HepG2 (cell line): ENCODE results near the gene CD19. TPM values are rescaled to one million over a fixed set of nuclear protein-coding genes. Genes with fewer than 3 reads are reported as not detected.

ENCODE experiments used
- CCDC6 ChIP-seq: sonication (generic); formaldehyde crosslinking; IDR thresholded peaks from 2 replicates; pipeline ENCODE4 v1.8.1; 2022; ENCODE audit warnings: mild to moderate bottlenecking, missing genetic modification reagents, moderate library complexity
- GZF1 ChIP-seq: sonication (generic); formaldehyde crosslinking; IDR thresholded peaks from 2 replicates; pipeline ENCODE4 v1.5.1; 2020; ENCODE audit warnings: mild to moderate bottlenecking, missing genetic modification reagents
- HNF1A ChIP-seq, 2 experiments: sonication (generic) in 1 of 2; formaldehyde crosslinking in 1 of 2; IDR thresholded peaks; 2 replicates each; pipeline versions ENCODE4 v1.4.0 to v1.6.1; 2016 to 2020; ENCODE audit warnings: borderline replicate concordance in 1 of 2, low read depth in 1 of 2, mild to moderate bottlenecking in 1 of 2, missing genetic modification reagents in 1 of 2
- MED8 ChIP-seq: sonication (generic); formaldehyde crosslinking; IDR thresholded peaks from 2 replicates; pipeline ENCODE4 v1.8.1; 2023; ENCODE audit warnings: mild to moderate bottlenecking, missing genetic modification reagents; ENCODE audit not compliant: insufficient replicate concordance
- MIER3 ChIP-seq: IDR thresholded peaks from 2 replicates; pipeline ENCODE4 v1.6.1; 2016; ENCODE audit warnings: missing compliant biosample characterization, borderline replicate concordance
- NCOR1 ChIP-seq: fragments of 200-600 bp; sonication (generic); IDR thresholded peaks from 2 replicates; pipeline ENCODE4 v1.7.0; 2017; ENCODE audit warnings: antibody characterized with exemption, low read length, borderline replicate concordance
- PHB2 ChIP-seq: fragments of 450-650 bp; IDR thresholded peaks from 2 replicates; pipeline ENCODE4 v1.6.1; 2018; ENCODE audit not compliant: partially characterized antibody
- PPARG ChIP-seq: conservative IDR thresholded peaks from 2 replicates; pipeline ENCODE4 v1.6.1; 2016; ENCODE audit warnings: missing biosample characterization, missing genetic modification reagents
- RELA ChIP-seq: sonication (generic); formaldehyde crosslinking; IDR thresholded peaks from 2 replicates; pipeline ENCODE4 v1.4.0; 2020; ENCODE audit warnings: missing genetic modification reagents
- SALL1 ChIP-seq: sonication (generic); formaldehyde crosslinking; IDR thresholded peaks from 2 replicates; pipeline ENCODE4 v1.8.0; 2022; ENCODE audit warnings: mild to moderate bottlenecking, missing genetic modification reagents
- SIX4 ChIP-seq: sonication (generic); formaldehyde crosslinking; IDR thresholded peaks from 2 replicates; pipeline ENCODE4 v1.4.0; 2020; ENCODE audit warnings: missing genetic modification reagents
- ZKSCAN5 ChIP-seq: sonication (generic); formaldehyde crosslinking; IDR thresholded peaks from 2 replicates; pipeline ENCODE4 v1.5.1; 2020; ENCODE audit warnings: mild to moderate bottlenecking, missing genetic modification reagents
- ZKSCAN8 ChIP-seq: IDR thresholded peaks from 2 replicates; pipeline ENCODE4 v1.6.1; 2016; ENCODE audit warnings: borderline replicate concordance, missing genetic modification reagents, missing compliant biosample characterization
- ZNF143 ChIP-seq: sonication (generic); formaldehyde crosslinking; IDR thresholded peaks from 2 replicates; pipeline ENCODE4 v1.4.0; 2020; ENCODE audit warnings: missing genetic modification reagents
- ZNF292 ChIP-seq: sonication (generic); formaldehyde crosslinking; IDR thresholded peaks from 2 replicates; pipeline ENCODE4 v1.8.1; 2022; ENCODE audit warnings: mild to moderate bottlenecking, low read depth, missing genetic modification reagents, borderline replicate concordance
- ZNF3 ChIP-seq: IDR thresholded peaks from 2 replicates; pipeline ENCODE4 v1.7.0; 2017; ENCODE audit warnings: inconsistent platforms
- ZNF468 ChIP-seq: sonication (generic); formaldehyde crosslinking; IDR thresholded peaks from 2 replicates; pipeline ENCODE4 v1.8.0; 2022; ENCODE audit warnings: mild to moderate bottlenecking, moderate library complexity, missing genetic modification reagents
- ZNF567 ChIP-seq: sonication (generic); formaldehyde crosslinking; IDR thresholded peaks from 2 replicates; pipeline ENCODE4 v1.8.1; 2023; ENCODE audit warnings: mild to moderate bottlenecking, missing genetic modification reagents, borderline replicate concordance
- ZNF777 ChIP-seq: sonication (generic); formaldehyde crosslinking; IDR thresholded peaks from 2 replicates; pipeline ENCODE4 v1.4.0; 2020; ENCODE audit warnings: missing genetic modification reagents
- polyA plus RNA-seq, 8 experiments: library from polyadenylated mRNA; depleted of rRNA in 3 of 8; stranded (reverse) in 7 of 8; unstranded in 1 of 8; fragments of >200 nt; fragmentation: Illumina TruSeq in 4 of 8; extraction: Trizol in 4 of 8; gene quantifications; 2 replicates each; pipeline versions ENCODE4 v1.2.1 to v1.2.3, GENCODE V29; 2011 to 2016; ENCODE audit warnings: low read depth in 4 of 8, missing spikeins in 1 of 8, mixed read lengths in 1 of 8; ENCODE audit not compliant: insufficient read depth in 1 of 8
- total RNA-seq, 5 experiments: library from RNA; depleted of rRNA; stranded (reverse); fragments of >200 nt; fragmentation: Illumina TruSeq; extraction: Trizol; gene quantifications; 2 replicates each; pipeline ENCODE4 v1.2.3, GENCODE V29; 2016; ENCODE audit warnings: low read depth in 1 of 5
- TF ChIP-seq, protein P1 (sequence below): sonication (generic); formaldehyde crosslinking; IDR thresholded peaks from 2 replicates; pipeline ENCODE4 v1.4.0; 2020; ENCODE audit warnings: missing genetic modification reagents
- TF ChIP-seq, protein P2 (sequence below): sonication (generic); formaldehyde crosslinking; IDR thresholded peaks from 2 replicates; pipeline ENCODE4 v1.5.0; 2020; ENCODE audit warnings: mild to moderate bottlenecking, missing genetic modification reagents, borderline replicate concordance
- TF ChIP-seq, protein P3 (sequence below): fragments of 450-650 bp; IDR thresholded peaks from 2 replicates; pipeline ENCODE4 v1.6.1; 2016

The CD19 gene
- total and polyA plus RNA-seq, 2 of the 13 experiments (the other 11 are each of a cell fraction or from before 2014, with no cell fraction given) = 0.55 to 1.1 TPM

- no peak for TF ChIP-seq CCDC6
- no peak for TF ChIP-seq GZF1 (CRISPR knock-in tag)
- TF ChIP-seq, protein P1, sequence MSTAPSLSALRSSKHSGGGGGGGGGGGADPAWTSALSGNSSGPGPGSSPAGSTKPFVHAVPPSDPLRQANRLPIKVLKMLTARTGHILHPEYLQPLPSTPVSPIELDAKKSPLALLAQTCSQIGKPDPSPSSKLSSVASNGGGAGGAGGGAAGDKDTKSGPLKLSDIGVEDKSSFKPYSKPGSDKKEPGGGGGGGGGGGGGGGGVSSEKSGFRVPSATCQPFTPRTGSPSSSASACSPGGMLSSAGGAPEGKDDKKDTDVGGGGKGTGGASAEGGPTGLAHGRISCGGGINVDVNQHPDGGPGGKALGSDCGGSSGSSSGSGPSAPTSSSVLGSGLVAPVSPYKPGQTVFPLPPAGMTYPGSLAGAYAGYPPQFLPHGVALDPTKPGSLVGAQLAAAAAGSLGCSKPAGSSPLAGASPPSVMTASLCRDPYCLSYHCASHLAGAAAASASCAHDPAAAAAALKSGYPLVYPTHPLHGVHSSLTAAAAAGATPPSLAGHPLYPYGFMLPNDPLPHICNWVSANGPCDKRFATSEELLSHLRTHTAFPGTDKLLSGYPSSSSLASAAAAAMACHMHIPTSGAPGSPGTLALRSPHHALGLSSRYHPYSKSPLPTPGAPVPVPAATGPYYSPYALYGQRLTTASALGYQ (CRISPR knock-in tag) = no peak
- TF ChIP-seq MED8 = peak; percentile 30
- TF ChIP-seq ZNF143 = no peak
- no peak for TF ChIP-seq ZNF292 (CRISPR knock-in tag)
- TF ChIP-seq ZNF777 = no peak
- no peak for TF ChIP-seq NCOR1
- TF ChIP-seq HNF1A (IDR thresholded peaks at IDR 0.05; ENCODE audit: low read depth) = no peak
- no peak for TF ChIP-seq HNF1A (CRISPR knock-in tag; IDR thresholded peaks at IDR 0.05; ENCODE audit: borderline replicate concordance)
- TF ChIP-seq ZKSCAN8 (CRISPR knock-in tag) = no peak
- no peak for TF ChIP-seq PHB2
- no peak for TF ChIP-seq ZKSCAN5 (CRISPR knock-in tag)
- TF ChIP-seq SIX4 = no peak
- no peak for TF ChIP-seq PPARG
- TF ChIP-seq, protein P2, sequence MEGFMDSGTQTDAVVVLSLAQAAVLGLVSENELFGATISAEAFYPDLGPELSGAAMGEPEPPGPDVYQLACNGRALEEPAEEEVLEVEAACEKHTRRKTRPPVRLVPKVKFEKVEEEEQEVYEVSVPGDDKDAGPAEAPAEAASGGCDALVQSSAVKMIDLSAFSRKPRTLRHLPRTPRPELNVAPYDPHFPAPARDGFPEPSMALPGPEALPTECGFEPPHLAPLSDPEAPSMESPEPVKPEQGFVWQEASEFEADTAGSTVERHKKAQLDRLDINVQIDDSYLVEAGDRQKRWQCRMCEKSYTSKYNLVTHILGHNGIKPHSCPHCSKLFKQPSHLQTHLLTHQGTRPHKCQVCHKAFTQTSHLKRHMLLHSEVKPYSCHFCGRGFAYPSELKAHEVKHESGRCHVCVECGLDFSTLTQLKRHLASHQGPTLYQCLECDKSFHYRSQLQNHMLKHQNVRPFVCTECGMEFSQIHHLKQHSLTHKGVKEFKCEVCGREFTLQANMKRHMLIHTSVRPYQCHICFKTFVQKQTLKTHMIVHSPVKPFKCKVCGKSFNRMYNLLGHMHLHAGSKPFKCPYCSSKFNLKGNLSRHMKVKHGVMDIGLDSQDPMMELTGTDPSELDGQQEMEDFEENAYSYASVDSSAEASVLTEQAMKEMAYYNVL (CRISPR knock-in tag) = no peak
- no peak for TF ChIP-seq ZNF3 (CRISPR knock-in tag)
- no peak; the same call in 1 of the 2 replicates for TF ChIP-seq SALL1
- TF ChIP-seq ZNF567 (CRISPR knock-in tag) = no peak
- no peak for TF ChIP-seq MIER3 (CRISPR knock-in tag)
- no peak for TF ChIP-seq ZNF468 (CRISPR knock-in tag)
- TF ChIP-seq, protein P3, sequence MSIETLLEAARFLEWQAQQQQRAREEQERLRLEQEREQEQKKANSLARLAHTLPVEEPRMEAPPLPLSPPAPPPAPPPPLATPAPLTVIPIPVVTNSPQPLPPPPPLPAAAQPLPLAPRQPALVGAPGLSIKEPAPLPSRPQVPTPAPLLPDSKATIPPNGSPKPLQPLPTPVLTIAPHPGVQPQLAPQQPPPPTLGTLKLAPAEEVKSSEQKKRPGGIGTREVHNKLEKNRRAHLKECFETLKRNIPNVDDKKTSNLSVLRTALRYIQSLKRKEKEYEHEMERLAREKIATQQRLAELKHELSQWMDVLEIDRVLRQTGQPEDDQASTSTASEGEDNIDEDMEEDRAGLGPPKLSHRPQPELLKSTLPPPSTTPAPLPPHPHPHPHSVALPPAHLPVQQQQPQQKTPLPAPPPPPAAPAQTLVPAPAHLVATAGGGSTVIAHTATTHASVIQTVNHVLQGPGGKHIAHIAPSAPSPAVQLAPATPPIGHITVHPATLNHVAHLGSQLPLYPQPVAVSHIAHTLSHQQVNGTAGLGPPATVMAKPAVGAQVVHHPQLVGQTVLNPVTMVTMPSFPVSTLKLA = no peak
- TF ChIP-seq RELA (CRISPR knock-in tag) = no peak
Observed at GRCh38 chr16:28936784-28937155, 5.0 kb downstream of the CD19 start (continued).
